Measurements from ENCODE around the gene NTRK3.

NTRK3 gene

GRCh38 chr15:88274553-88275460 lies 18.3 kb upstream of the NTRK3 start:
- no peaks in the 10 kb centered on the region for H3K9me3 Mint-ChIP-seq
- DNase-seq: peak; percentile 75

GRCh38 chr15:88272421-88272820 lies 15.9 kb upstream of the NTRK3 start:
- Mint-ChIP-seq H3K4me3 (no peak overlapping the region), H3K9me3 (no peaks in the 10 kb centered on the region), H3K4me1 (no peaks in the 10 kb centered on the region), H3K27me3 (peaks cover 60% of the 10 kb centered on the region), H3K27ac (no peak overlapping the region), H3K36me3 (no peaks in the 10 kb centered on the region)
- CTCF ChIA-PET: interaction anchor here (0.9 to 10.0 kb wide), 4 partner anchors 10 to 30 kb away, joined by 4 to 105 read pairs (median 14); no protein-coding TSS in a partner anchor
- DNase-seq: no peak

More at GRCh38 chr15:88274553-88275460, 18.3 kb upstream of the NTRK3 start:
- no peaks in the 10 kb centered on the region for H3K36me3 Mint-ChIP-seq
- peaks cover 47% of the 10 kb centered on the region for H3K27me3 Mint-ChIP-seq
- H3K4me3 Mint-ChIP-seq: no peak overlapping the region
- CTCF ChIA-PET: interaction anchor here (0.7 to 10.0 kb wide), 15 partner anchors 10 to 402 kb away, joined by 3 to 105 read pairs (median 4); partner anchors contain the start of gene NTRK3
- H3K27ac Mint-ChIP-seq: no peak overlapping the region
- H3K4me1 Mint-ChIP-seq: no peaks in the 10 kb centered on the region

GRCh38 chr15:88269356-88270062 lies 13.0 kb upstream of the NTRK3 start:
- DNase-seq: no peak
- H3K4me3 Mint-ChIP-seq: no peak overlapping the region
- H3K27ac Mint-ChIP-seq: no peak overlapping the region
- H3K9me3 Mint-ChIP-seq: no peaks in the 10 kb centered on the region
- peaks cover 61% of the 10 kb centered on the region for H3K27me3 Mint-ChIP-seq
- no peaks in the 10 kb centered on the region for H3K4me1 Mint-ChIP-seq
- H3K36me3 Mint-ChIP-seq: no peaks in the 10 kb centered on the region
- CTCF ChIA-PET: interaction anchor here (1.7 to 10.0 kb wide), 2 partner anchors 22 to 27 kb away, joined by 5 to 105 read pairs; no protein-coding TSS in a partner anchor

- Mint-ChIP-seq H3K36me3 (no peaks in the 10 kb centered on the region), H3K9me3 (no peaks in the 10 kb centered on the region), H3K27ac (no peak overlapping the region), H3K27me3 (peaks cover 69% of the 10 kb centered on the region), H3K4me1 (no peaks in the 10 kb centered on the region), H3K4me3 (no peak overlapping the region)
- no peak for DNase-seq
- CTCF ChIA-PET: interaction anchor here (10.0 kb wide), 1 partner anchor 20 kb away, joined by 105 read pairs; no protein-coding TSS in a partner anchor
Measured at GRCh38 chr15:88267720-88268119, 11.2 kb upstream of the NTRK3 start.

GRCh38 chr15:88266170-88266569 lies 9.6 kb upstream of the NTRK3 start:
- no peak for DNase-seq
- Mint-ChIP-seq H3K27ac (no peak overlapping the region), H3K27me3 (peaks cover 72% of the 10 kb centered on the region), H3K36me3 (no peaks in the 10 kb centered on the region), H3K4me1 (no peaks in the 10 kb centered on the region), H3K4me3 (no peak overlapping the region), H3K9me3 (no peaks in the 10 kb centered on the region)
- CTCF ChIA-PET: no interaction called here

- no peaks in the 10 kb centered on the region for H3K4me1 Mint-ChIP-seq
- no peak overlapping the region for H3K27ac Mint-ChIP-seq
- H3K9me3 Mint-ChIP-seq: no peaks in the 10 kb centered on the region
- H3K36me3 Mint-ChIP-seq: no peaks in the 10 kb centered on the region
- H3K4me3 Mint-ChIP-seq: no peak overlapping the region
- CTCF ChIA-PET: interaction anchor here (0.6 kb wide), 1 partner anchor 570 kb away, joined by 4 read pairs; no protein-coding TSS in a partner anchor
- no peak for DNase-seq
- peaks cover 77% of the 10 kb centered on the region for H3K27me3 Mint-ChIP-seq
Measured at GRCh38 chr15:88264622-88265021, 8.1 kb upstream of the NTRK3 start.

- Mint-ChIP-seq H3K4me1 (peaks cover 11% of the 10 kb centered on the region), H3K9me3 (no peaks in the 10 kb centered on the region), H3K4me3 (no peak overlapping the region), H3K27me3 (peaks cover 79% of the 10 kb centered on the region), H3K27ac (no peak overlapping the region), H3K36me3 (no peaks in the 10 kb centered on the region)
- CTCF ChIA-PET: no interaction called here
- DNase-seq: no peak
Measured at GRCh38 chr15:88262064-88262463, 5.5 kb upstream of the NTRK3 start.

- Mint-ChIP-seq H3K27me3 (peaks cover 92% of the 10 kb centered on the region), H3K4me3 (peak overlapping the region; percentile 26), H3K27ac (no peak overlapping the region), H3K4me1 (peaks cover 24% of the 10 kb centered on the region), H3K36me3 (peaks cover 3% of the 10 kb centered on the region), H3K9me3 (no peaks in the 10 kb centered on the region)
- DNase-seq: no peak
- CTCF ChIA-PET: interaction anchor here (1.7 to 2.0 kb wide), 3 partner anchors 13 to 16 kb away, joined by 4 to 9 read pairs (median 8); no protein-coding TSS in a partner anchor
Measured at GRCh38 chr15:88258093-88258641, 1.6 kb upstream of the NTRK3 start.

- Mint-ChIP-seq H3K4me3 (peak overlapping the region; percentile 79), H3K27ac (no peak overlapping the region), H3K36me3 (peaks cover 3% of the 10 kb centered on the region), H3K9me3 (no peaks in the 10 kb centered on the region), H3K4me1 (peaks cover 24% of the 10 kb centered on the region), H3K27me3 (peaks cover 96% of the 10 kb centered on the region)
- CTCF ChIA-PET: interaction anchor here (1.2 to 2.0 kb wide), 3 partner anchors 10 to 17 kb away, joined by 3 to 9 read pairs (median 4); no protein-coding TSS in a partner anchor
- peak; percentile 28 for DNase-seq
Measured at GRCh38 chr15:88257311-88258092, 963 bp upstream of the NTRK3 start.

GRCh38 chr15:88255484-88256278 lies 858 bp downstream of the NTRK3 start:
- CTCF ChIA-PET: interaction anchor here (1.1 to 2.3 kb wide), 2 partner anchors 8 to 10 kb away, joined by 3 to 10 read pairs; no protein-coding TSS in a partner anchor
- Mint-ChIP-seq H3K27me3 (peaks cover 95% of the 10 kb centered on the region), H3K36me3 (peaks cover 3% of the 10 kb centered on the region), H3K4me3 (peak overlapping the region; percentile 53), H3K4me1 (peaks cover 24% of the 10 kb centered on the region), H3K9me3 (no peaks in the 10 kb centered on the region), H3K27ac (no peak overlapping the region)
- DNase-seq: no peak

- H3K4me1 Mint-ChIP-seq: peaks cover 24% of the 10 kb centered on the region
- CTCF ChIA-PET: interaction anchor here (1.1 to 2.3 kb wide), 2 partner anchors 8 to 10 kb away, joined by 3 to 10 read pairs; no protein-coding TSS in a partner anchor
- H3K4me3 Mint-ChIP-seq: peak overlapping the region; percentile 21
- H3K9me3 Mint-ChIP-seq: no peaks in the 10 kb centered on the region
- no peak for DNase-seq
- H3K27me3 Mint-ChIP-seq: peaks cover 91% of the 10 kb centered on the region
- no peak overlapping the region for H3K27ac Mint-ChIP-seq
- peaks cover 3% of the 10 kb centered on the region for H3K36me3 Mint-ChIP-seq
Measured at GRCh38 chr15:88255087-88255483, 1.5 kb downstream of the NTRK3 start.

GRCh38 chr15:88252441-88252840 lies 4.1 kb downstream of the NTRK3 start:
- H3K4me3 Mint-ChIP-seq: no peak overlapping the region
- CTCF ChIA-PET: interaction anchor here (1.3 kb wide), 1 partner anchor 8 kb away, joined by 3 read pairs; no protein-coding TSS in a partner anchor
- peaks cover 80% of the 10 kb centered on the region for H3K27me3 Mint-ChIP-seq
- peaks cover 3% of the 10 kb centered on the region for H3K36me3 Mint-ChIP-seq
- DNase-seq: no peak
- peaks cover 17% of the 10 kb centered on the region for H3K4me1 Mint-ChIP-seq
- no peak overlapping the region for H3K27ac Mint-ChIP-seq
- no peaks in the 10 kb centered on the region for H3K9me3 Mint-ChIP-seq
